SIG-M5 (cell line): ENCODE data around the gene CHST10.

ENCODE experiments used
- DNase-seq: peaks from one replicate; lab custom pipeline; 2025; lab: John Stamatoyannopoulos, UW

Gene CHST10

DNA sequence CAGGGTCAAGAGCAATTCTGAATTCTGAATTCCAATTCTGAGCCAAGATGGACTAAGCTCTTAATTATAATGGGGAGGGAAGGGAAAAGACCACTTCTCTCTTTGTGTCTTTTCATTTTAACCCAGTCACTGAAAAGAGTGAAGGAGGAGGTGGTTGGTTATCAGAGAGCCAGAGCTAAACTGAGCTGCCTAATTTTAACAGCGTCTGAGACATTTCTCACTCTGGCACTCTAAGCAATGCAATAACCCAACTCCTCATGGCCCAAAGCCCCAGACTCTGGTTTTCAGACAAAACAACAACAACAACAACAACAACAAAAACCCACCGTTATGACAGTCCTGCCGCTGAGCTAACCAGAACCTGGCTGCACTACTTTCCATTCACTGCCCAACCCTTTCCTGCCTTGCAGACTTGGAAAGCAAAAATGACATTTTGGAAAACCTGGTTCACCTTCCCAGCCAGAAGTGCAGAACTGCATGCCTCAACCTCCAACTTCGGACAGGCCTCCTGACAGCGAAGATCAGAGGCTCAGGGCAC lies 1.0 kb downstream of the CHST10 start:
- DNase-seq = no peak

DNA sequence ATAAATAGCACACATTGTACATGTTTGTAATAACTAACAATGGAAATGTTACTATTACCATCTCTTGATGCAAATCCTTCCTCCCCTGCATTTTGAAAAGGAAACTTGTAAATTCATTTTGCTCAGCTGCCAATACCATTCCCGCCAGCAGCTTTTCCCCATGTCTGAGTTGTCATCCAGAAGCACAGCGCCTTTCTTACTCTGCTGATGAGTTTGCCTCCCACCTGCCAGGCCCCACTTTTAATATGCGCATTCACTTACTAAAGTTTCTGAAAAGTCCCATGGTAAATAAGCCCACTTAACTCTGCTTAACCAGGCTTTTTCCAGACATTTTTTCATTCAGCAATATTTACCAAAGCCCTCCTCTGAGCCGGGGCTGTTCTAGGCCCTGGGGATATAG lies 3.9 kb downstream of the CHST10 start:
- DNase-seq = no peak

DNA sequence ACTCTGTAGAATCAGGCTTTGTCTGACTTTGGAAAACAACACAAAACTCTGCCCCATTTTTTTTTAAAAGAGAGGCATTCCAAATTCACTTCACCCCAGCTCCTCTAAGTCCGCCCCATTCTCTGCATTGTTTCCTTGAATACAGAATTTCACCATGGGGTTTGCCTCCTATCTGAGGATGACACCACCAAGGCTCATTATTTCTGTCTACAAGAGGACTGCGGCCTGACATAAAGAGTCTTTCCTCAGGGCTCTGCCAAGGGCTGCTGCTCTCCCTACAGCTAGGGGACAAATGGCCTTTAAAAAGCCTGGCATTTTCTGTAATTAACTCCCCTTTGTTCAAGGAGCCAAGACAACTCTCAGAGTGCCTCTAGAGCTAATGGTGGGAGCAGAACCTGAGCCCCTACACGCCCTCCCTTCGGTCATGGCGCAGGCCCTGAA lies 4.6 kb downstream of the CHST10 start:
- no peak for DNase-seq

DNA sequence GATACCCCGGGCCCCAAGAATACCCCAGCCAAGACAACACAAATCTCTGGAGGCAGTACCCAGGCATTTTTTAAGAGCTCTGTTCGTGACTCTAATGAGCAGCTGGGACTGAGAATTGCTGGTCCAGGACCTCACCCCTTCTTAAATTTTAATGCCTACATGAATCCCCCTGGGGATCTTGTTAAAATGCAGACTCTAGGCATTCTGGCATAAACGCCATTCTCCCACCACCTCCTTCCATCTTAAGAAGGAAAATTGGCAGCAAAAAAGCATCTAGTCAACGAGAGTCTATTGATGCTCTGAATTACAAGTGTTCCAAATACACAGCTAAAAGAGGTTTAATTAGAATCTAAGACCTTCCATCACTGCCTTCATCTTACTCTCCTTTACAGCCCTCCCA lies 5.0 kb downstream of the CHST10 start:
- DNase-seq = no peak

DNA sequence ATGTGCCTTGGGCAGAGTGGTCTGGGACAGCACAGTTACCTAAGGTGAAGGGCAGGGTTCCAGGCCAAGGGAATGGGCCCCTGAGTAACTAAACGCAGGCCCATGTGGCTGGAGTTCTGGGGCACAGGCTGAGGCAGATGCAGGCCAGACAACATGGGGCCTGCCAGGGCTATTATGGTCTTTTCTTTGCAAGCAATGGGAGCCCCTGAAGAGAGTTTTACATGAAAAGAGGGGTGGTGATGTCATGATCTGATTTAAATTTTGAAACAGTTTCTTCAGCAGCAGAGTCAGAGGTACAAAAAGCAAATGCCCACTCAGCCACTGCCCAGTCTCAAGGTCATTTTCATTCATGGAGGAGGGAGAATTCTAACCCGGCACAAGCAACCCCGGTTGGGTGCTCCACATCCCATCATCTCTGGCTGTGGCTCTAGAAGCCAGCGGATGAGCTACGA lies 5.6 kb downstream of the CHST10 start:
- no peak for DNase-seq

DNA sequence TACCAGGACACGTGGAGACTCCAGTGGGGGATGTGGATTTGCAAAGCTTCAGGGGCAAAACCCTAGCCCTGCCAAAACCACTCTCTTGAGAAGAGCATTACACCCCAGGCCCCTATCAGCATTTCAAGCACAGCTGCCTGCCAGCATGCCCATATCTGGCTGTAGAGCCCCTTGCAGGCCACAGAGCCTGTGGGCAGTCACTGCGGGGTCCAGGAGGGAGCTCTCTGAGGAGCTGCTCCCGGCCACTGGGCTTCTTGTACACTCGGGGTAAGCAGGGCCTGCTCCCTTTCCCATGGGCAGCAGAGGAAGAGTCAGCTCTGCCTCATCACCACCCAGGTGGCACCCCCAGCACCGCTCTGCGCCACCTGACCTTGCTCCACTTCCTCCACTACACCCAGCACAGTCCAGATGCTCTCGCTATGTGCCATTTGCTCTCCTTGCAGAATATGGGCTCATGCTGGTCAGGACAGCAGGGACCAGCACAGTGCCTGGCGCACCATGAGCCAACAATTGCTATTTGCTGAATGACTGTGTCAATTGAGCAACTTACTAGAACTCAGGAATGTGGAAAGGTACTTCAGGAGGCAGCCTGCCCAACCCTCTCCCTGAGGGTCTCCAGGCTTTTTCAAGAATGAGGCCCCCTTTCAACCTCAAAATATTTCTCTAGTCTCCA lies 7.4 kb downstream of the CHST10 start:
- DNase-seq = no peak

DNA sequence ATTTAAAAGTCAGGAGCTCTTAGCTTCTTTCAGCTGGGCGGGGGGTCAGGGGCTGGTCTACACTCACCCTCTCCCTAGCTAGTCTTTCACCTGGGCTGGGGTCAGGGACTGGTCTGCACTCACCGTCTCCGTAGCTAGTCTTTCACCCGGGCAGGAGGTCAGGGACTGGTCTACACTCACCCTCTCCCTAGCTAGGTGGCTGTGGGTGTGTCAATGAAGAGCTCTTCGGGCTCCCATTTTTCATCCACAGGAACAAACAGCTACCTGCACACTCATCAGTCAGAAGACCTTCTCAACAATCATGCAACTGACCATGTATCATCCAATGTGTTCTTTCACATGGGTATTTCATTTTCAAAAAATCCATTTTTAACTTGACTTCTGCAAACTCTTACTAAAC lies 8.0 kb downstream of the CHST10 start:
- DNase-seq = no peak

DNA sequence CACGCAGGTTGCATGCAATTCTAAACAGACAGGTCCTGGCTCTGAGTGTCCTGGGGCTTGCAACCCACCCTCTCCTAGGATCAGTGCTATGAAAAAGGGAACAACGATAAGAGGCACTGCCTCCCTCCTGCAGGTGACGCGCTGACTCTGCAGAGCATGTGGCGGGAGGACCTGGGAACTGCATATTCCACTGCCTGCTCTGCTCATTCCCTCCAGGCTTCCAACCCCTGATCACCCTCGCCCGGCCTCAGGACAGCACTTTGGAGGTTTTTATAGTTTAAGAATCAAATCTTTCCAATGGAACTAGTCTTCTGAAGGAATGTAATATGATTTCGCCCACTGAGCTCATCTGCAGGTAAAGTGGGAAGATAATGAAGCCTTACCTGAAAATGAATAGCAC lies 8.5 kb downstream of the CHST10 start:
- no peak for DNase-seq

DNA sequence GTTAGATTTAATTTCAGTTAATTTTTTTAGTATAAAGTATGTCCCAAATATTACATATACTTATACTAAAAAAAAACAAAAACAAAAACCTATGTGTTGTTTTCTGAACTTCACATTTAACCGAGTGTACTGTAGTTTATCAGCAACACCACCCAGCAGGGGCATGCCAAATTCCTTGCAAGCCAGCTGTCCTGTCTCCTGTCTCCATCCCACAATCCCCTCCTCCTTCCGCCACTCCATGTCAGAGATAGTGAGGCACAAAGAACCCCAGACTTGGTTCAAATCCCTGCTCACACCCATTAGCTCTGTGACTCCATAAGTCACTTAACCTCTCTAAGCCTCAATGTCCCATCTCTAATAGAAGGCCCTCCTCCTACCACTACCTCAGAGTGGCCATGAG lies 9.4 kb downstream of the CHST10 start:
- no peak for DNase-seq

DNA sequence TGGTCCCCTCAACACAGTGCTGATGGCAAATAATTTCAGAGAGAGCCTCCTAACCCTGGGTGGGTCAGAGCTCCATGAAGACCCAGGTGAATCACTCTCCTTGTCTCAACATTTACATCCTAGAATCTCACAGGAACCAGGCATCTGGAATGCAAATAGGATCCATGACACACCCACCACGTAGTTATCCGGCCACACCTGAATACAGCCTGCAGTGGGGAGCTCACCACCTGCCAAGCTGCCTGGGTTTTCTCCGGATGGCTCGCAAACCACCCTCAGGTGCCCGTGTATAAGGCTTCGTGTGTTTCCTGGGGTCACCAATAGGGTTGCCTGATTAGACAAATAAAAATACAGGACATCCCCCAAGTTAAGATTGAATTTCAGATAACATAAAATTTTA lies 9.9 kb downstream of the CHST10 start:
- no peak for DNase-seq

DNA sequence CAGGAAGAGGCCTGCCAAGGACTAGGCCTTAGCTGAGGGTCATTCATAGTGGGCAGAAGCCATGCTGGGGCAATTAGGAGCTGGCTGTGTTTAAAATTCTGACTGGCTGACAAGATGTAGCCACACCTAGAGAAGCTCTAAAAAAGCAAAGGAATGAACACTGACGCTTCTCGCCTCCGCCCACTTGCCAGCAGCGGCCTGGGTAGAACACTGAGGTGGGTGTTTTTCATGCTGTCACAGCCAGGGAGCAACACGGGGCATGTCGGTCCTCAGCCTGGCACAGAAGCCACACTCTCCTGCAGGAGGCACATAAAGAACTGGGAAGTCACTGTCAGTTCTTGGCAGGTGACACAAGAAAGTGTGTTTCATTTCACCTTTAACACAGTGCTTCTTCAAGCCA lies 10.4 kb downstream of the CHST10 start:
- no peak for DNase-seq

DNA sequence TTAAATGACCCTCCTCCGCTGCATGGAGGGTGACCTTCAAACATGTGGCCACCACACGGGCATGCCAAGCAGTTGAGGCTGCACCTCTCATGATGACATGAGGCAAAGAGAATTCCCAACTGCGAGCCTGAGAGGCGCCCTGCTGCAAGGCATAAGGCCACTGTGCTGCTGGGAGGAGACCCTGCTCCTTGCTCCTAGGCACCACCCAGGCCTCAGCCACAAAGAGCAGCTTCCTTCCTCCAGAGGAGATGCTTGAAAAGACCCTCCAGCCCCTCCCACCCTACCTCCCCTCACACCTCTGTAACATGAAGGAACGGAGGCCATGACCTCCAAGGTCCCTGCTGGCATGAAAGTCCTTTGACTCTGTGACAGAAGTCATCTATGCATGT lies 11.4 kb downstream of the CHST10 start:
- no peak for DNase-seq

DNA sequence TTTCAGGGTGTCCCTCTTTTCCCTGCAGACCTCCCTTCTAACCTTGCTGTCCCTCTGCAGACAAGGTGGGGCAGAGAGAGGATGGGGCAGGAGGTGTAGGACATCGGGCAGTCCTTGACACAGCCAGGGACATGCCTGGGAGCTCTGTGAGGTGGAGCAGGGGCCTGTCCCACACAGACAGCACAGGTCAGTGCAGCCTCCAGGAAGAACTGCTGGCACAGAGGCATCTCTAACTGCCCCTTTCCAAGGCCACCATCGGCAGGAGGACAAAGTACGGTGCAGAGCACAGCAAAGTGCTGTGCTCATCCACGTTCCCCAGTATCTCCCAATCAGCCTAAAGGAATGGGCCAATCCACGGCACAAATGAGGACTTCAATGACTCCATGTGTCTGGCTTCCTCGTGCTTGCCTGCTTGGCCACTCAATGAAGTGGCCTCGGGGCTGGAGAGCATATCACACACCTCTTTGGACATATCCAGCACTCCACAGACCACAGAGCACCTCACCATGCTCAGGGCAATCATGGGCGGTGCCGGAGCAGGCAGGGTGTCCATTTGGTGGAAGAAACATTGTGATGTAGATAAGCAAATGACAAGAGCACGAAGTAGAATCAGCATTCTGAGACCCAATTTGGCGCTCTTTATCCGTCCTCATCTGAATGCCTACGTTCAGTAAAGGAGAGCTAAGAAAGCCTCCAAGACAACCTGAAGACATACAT lies 11.9 kb downstream of the CHST10 start:
- DNase-seq = no peak

DNA sequence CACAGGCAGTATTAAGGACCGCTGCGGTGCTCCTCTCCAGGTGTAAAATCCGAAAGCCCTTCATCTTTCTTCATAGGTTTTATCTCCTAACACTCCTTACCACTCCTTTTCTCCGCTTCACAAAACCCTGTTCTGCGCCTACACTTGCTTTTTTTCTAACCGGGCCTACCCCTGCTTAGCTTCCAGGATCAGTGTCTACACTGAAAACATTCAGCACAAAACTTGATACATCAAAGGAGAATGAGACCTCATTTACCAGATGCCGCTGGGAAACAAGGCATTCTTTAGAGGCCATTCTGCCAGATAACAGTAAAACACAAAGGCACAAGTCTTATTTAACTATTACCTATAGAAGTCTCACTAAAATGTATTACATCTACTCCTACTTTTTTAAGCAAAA lies 13.1 kb downstream of the CHST10 start:
- no peak for DNase-seq

DNA sequence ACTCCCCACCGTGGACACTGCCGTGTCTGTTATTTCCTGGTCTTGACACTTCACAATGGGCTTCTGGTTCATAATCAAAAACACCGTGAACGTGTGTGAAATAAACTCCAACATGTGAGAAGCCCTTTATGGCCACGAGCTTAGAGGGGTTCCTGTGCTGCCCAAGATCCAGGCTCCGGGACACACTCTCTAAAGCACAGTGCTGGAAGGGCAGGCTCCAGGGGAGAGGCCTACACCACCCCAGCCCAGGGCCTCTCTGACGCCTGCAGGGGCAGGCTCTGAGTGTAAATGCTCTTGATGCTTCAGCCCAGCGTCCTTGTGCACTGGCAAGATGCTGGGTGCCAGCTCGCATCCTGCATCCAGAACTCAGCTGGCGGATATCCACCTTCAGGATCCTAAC lies 13.7 kb downstream of the CHST10 start:
- DNase-seq = no peak

DNA sequence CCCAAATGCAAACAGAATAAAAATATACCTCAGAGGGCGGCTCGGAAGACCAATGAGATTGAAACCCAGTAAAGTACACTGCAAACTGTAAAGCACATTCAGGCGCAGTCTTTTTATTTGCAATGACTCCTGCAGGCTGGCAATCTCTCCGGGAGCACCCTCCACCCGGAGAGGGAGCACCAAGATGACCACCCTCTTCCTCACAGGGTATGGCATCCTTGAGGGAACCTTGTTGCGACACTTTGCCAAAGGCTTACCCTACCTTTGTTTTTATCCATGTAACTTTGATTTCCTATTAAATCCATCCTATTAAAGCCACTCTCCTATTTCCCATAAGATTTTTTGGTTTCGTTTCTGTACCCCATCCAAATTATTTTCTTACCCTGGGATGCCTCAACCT lies 16.2 kb downstream of the CHST10 start:
- DNase-seq = no peak

DNA sequence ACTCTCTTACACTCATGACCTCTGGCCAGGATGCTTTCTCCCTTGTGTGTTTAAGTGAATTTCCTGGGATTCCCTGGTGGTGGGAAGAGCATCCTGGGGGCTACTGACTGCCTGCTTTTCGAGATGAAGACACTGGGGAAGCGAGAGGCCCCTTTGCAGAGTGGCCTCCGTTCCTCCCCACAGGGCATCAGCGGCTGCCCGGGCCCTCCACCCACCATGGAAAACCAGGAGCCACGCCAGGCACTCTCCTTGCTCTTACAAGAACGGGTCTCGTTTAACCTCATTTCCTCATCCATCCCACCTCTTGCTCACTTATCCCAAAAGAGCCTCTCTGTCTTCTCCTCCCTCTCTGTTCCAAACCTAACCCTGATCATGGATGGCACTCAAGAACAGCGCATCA lies 17.8 kb downstream of the CHST10 start:
- no peak for DNase-seq

DNA sequence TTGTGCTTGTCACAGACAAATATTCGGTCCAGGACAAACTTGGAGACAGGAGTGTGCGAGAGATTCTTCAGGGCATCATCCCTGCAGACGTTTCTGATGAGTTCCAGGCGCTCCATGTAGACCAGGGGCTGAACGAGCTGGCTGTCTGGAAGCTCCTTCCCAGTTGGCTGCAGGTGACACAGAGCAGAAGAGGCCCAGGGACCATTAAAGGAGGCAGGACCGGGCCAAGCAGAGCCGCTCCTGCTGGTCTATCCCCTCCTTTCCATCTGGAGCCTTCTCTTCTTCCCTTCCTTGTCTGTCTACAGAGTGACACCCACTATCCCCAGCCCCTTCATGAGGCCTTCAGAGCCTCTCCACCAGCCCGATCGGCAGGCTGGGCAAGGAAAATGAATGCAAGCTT lies 19.5 kb downstream of the CHST10 start:
- DNase-seq = no peak

DNA sequence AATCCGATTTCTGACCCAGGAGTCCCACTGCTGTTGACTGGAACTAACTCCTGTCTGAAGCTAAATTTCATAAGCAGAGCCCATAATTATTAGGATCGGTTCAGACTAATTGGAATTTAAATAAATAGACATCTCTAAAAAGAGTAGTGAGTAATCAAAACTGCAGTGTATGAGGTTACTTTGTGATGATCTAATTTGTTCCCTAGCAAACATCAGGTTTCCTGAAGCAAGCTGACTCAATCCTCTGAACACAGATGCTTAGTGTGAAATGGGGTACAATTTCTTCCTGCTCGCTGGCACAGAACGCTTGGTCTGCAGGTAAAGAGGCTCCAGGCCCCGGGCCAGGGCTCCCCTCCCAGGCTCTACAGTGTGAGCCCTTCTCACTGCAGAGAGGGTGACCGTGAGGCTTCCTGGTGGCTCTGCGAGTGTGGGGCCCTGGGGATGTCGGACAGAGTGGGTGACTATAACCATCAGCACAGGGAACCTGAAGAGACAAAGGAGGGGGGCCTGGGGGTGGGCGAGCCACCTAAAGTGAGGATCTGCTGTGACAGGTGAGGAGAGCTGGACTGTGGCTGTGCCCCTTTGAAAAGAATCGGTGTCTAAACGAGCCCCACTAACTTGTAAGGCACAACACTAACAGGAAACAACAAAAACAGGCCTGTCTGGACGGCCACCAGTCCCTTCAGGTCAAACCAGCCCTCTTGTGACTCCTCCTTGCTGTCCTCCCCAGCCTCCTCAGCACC lies 20.2 kb downstream of the CHST10 start:
- DNase-seq = no peak

DNA sequence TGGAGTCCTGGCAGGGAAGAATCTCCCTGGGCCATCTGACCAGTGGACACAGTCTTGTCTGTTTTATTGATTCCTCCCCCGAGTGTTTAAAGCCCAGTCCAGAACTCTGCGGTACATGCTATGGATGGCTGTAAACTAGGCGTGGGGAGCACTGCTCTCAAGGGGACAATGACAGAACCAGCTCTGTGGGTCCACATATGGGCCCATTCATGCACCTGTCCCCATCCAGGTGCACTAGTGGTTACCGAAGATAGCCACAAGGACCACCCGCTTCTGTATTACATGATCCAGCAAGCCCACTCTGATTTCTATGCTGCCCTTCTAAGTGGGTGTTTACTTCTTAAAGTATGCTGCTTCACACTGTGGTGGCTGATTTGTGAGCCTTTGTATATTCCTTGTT lies 21.0 kb downstream of the CHST10 start:
- DNase-seq = no peak

DNA sequence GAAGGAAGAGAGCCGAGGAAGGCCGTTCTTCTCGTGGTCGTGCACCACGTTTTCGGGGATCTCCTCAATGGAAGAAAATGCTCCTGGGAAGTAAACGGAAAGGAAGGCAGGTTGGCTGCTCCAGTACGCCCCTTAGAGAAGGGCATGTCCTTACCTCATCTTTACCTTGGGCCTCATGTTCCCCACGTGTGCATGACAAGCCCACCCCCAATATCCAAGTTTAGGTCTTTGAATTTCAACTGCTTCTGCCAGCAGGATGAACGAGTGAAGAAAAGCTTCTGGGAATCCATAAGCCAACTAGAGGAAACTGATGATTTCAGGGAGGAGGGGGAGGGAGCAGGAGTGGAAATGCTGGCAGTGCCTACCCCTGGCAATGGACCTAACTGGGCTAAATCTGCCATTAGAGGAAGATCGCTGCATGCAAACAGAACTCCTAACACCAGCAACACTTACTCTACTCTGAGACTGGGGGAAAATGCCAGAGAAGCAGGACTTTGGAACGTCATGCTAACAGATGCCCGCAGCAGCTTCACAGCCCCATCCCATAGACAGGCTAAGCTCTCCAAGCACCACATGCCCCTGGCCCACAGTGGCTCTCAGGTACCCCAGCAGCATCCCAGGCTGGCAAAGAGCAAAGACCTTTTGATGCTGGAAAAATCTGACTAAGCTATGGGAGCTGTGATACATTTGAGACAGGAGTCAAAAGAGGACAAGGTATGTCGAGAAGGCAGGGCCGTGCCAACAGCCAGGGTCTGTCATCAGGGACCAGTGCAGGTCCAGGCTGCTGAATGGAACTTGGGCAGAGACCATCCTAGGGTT lies 21.7 kb downstream of the CHST10 start:
- no peak for DNase-seq

DNA sequence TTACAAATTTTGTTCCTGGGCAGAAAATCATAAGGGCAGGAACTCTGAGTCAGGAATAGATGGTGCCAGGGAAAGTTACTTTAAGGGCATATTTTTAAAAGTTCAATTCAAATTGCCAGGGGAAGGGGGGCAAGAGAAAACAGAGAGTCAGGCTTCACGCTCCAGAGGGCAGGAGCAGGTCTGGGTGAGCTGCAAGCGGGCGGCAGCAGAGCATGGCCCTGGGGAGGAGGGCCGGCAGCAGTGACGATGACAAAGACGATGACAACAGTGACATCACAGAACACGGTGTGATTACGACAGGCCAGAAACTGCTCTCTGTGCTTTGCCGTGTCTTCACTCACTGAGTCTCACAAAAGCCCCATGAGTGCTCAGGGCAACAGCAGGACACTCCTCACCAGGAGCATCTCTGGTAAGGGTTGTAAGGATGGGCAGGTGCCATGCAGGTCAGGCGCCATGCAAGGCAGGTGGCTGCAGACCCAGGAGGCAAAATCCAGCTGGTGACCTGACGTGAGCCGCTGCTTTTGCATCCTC lies 23.3 kb downstream of the CHST10 start:
- DNase-seq = no peak
